Tibial nerve (tissue), 4 donors: ENCODE data around the gene PTPRU. TPM values are rescaled to one million over a fixed set of nuclear protein-coding genes. Genes with fewer than 3 reads are reported as not detected.

Experiments used
- DNase-seq, 2 donors: peaks; one replicate each; pipeline ENCODE4 v3.0.0-alpha.2; 2019; ENCODE audit warnings: low spot score in 2 of 2
- H3K27ac ChIP-seq, 4 donors: fragments of 200-600 bp; sonication (generic) in 3 of 4; one replicate each; pipeline ENCODE4 v1.5.1; 2017 to 2019; ENCODE audit warnings: mild to moderate bottlenecking in 1 of 4
- H3K27me3 ChIP-seq, 2 donors: fragments of 200-600 bp; sonication (generic) in 1 of 2; one replicate each; pipeline versions ENCODE4 v1.5.1 to v1.6.0; 2017 to 2019
- H3K36me3 ChIP-seq, 3 donors: fragments of 200-600 bp; sonication (generic); one replicate each; pipeline ENCODE4 v1.5.1; 2018 to 2019
- H3K4me1 ChIP-seq, 4 donors: fragments of 200-600 bp; sonication (generic) in 3 of 4; one replicate each; pipeline ENCODE4 v1.5.1; 2017 to 2019
- H3K4me3 ChIP-seq, 4 donors: fragments of 200-600 bp; sonication (generic) in 3 of 4; one replicate each; pipeline ENCODE4 v1.5.1; 2017 to 2019; ENCODE audit warnings: mild to moderate bottlenecking in 1 of 4, moderate library complexity in 1 of 4
- H3K9me3 ChIP-seq, 4 donors: fragments of 200-600 bp; sonication (generic) in 3 of 4; one replicate each; pipeline ENCODE4 v1.5.1; 2017 to 2019
- EP300 ChIP-seq, 2 donors: sonication (generic); formaldehyde crosslinking; IDR thresholded peaks; one replicate each; pipeline ENCODE4 v1.6.1; 2017; ENCODE audit warnings: antibody characterized with exemption in 2 of 2, mild to moderate bottlenecking in 1 of 2
- POLR2A ChIP-seq, 2 donors: fragments of 450-650 bp; IDR thresholded peaks; one replicate each; pipeline ENCODE4 v1.6.1; 2017; ENCODE audit warnings: antibody characterized with exemption in 2 of 2, mild to moderate bottlenecking in 2 of 2, moderate library complexity in 2 of 2
- whole genome bisulfite sequencing, 2 donors: methylation state at CpG; one replicate each; pipeline ENCODE4 v1.1.5; 2018; 5-methylcytosine and 5-hydroxymethylcytosine counted together
- total RNA-seq, 4 donors: library from RNA; depleted of rRNA; stranded (reverse); fragments of >200 nt; gene quantifications; one replicate each; pipeline ENCODE4 v1.1.0, GENCODE V29; 2016
- TF ChIP-seq, protein P1 (sequence below), 5 experiments: fragments of 200-600 bp in 3 of 5; fragments of 450-650 bp in 2 of 5; sonication (generic) in 3 of 5; IDR thresholded peaks; one replicate each; pipeline ENCODE4 v1.5.1; 2016 to 2019; ENCODE audit warnings: antibody characterized with exemption in 5 of 5, mild to moderate bottlenecking in 3 of 5, moderate library complexity in 2 of 5

The PTPRU gene
- total RNA-seq, 4 donors from 2014 or later: 52.1 to 75.6 (median 63.7) TPM

DNA sequence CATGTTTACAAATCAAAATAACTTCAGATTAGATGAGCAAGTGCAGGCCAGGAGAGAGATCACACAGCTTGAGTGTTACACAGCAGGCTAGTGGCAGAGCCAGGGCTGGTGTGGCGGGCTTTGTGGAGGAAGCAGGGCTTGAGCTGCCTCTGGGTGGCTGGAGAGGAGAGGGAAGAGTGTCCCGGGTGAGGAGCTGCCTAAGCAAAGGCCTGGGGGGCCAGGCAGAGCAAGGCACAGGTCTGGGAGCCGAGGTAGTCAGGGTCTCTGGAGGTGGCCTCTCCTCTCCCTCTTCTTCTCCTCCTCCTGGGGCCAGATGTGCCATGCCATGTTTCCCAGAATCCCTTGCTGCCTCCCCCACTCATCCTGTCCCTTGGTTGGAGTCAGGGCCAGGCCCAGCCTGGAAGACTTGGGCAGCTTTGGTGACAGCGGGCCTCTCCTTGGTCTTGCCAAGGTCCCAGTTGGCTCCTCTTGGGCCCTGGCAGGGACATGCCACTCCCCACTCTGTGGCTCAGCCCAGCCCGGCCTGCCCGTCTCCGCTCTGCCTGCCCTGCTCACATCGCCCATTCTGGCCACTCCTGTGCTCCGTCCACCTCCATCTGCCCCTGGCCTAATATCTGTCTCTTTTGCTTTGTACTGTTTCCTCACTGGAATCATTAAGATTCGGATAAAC, 70.3 kb downstream of the PTPRU start:
- peaks cover 0 to 77% (median 0%) of the 10 kb centered on the region in 3 donors for H3K36me3 ChIP-seq

DNA sequence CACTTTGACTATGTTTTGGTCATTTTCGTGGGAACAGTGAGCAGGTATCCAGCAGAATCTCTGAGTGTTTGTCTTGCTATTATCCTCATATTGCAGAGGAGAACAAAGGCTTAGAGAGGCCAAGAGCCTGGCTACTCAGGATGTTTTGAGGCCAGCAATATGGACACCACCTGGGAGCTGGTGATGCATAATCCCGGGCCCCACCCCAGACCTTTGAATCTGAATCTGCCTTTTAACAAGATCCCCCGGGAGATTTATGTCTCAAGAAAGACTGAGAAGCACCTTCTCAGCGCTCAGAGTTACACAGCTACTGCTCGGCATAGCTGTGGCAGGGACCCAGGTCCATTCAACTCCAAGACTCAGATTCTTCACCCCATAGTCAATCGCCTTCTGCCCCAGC, 72.8 kb downstream of the PTPRU start:
- WGBS, 2 donors: 84 to 88% methylated on average over 6 of the region's 6 CpGs
- no peak overlapping the region for H3K4me3 ChIP-seq
- TF ChIP-seq POLR2A (IDR thresholded peaks at IDR 0.05) (no peak), EP300 (IDR thresholded peaks at IDR 0.05) (no peak)
- TF ChIP-seq, protein P1, sequence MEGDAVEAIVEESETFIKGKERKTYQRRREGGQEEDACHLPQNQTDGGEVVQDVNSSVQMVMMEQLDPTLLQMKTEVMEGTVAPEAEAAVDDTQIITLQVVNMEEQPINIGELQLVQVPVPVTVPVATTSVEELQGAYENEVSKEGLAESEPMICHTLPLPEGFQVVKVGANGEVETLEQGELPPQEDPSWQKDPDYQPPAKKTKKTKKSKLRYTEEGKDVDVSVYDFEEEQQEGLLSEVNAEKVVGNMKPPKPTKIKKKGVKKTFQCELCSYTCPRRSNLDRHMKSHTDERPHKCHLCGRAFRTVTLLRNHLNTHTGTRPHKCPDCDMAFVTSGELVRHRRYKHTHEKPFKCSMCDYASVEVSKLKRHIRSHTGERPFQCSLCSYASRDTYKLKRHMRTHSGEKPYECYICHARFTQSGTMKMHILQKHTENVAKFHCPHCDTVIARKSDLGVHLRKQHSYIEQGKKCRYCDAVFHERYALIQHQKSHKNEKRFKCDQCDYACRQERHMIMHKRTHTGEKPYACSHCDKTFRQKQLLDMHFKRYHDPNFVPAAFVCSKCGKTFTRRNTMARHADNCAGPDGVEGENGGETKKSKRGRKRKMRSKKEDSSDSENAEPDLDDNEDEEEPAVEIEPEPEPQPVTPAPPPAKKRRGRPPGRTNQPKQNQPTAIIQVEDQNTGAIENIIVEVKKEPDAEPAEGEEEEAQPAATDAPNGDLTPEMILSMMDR (IDR thresholded peaks at IDR 0.05): no peak
- no peak for DNase-seq
- H3K27me3 ChIP-seq: no peaks in the 10 kb centered on the region
- peaks cover 0 to 77% (median 0%) of the 10 kb centered on the region in 3 donors for H3K36me3 ChIP-seq
- H3K27ac ChIP-seq: no peak overlapping the region
- H3K9me3 ChIP-seq: no peaks in the 10 kb centered on the region
- H3K4me1 ChIP-seq: no peaks in the 10 kb centered on the region

More for the DNA sequence above, 70.3 kb downstream of the PTPRU start:
- 86 to 88% methylated on average over 10 of the region's 10 CpGs for WGBS, 2 donors
- Histone ChIP-seq H3K4me1 (no peaks in the 10 kb centered on the region), H3K27ac (no peak overlapping the region), H3K27me3 (no peaks in the 10 kb centered on the region), H3K4me3 (no peak overlapping the region), H3K9me3 (no peaks in the 10 kb centered on the region)
- DNase-seq: no peak
- TF ChIP-seq EP300 (IDR thresholded peaks at IDR 0.05) (no peak), POLR2A (IDR thresholded peaks at IDR 0.05) (no peak)
- TF ChIP-seq, protein P1 (IDR thresholded peaks at IDR 0.05): no peak

DNA sequence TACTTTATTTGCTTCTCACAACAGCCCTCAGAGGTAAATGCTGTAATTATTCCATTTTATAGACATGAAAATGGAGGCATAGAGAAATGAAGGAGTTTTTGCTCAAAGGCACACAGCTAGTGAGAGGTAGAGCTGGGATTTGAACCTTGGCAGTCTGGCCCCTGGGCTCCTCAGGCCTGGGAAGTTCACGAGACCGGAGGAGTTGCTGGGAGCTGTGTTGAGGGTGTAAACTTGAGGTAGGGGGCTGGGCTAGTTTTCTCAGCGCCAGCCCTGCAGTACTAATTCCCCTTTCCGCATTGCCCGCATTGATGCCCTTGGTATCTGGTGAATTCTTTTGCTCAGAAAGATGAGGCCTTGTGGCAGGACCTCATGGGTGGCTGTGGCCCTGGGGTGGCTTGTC, 73.3 kb downstream of the PTPRU start:
- WGBS, 2 donors: 87 to 92% methylated on average over 5 of the region's 5 CpGs
- H3K4me3 ChIP-seq: no peak overlapping the region

DNA sequence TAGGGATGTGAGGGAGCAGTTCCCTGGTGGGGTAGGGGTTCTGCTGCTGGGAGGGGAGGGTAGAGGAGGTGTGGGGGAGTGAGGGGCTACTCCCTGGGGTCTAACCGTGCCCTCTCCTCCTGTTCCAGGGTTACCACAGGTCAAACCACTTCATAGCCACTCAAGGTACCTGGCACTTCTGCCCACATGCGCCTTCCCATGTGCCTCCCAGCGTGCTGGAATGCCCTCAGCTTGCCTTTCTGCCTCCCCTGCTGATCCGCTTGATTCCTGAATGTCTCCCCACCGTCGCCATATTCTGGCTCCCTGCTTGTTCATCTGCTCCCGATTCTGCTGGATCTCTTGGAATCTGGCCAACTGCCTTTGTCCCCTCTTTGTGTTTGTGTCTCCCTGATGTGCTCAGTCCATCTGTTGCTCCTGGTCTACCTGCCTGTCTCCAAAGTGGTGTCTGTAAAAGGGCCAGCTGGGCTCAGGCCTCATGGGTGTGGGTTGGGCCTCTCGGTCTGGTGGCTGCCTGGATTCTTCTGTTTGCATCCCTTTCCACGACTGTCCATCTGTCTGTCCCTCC, 74.4 kb downstream of the PTPRU start:
- Histone ChIP-seq H3K4me3 (no peak overlapping the region), H3K27me3 (no peaks in the 10 kb centered on the region), H3K36me3 (peaks cover 0 to 77% (median 0%) of the 10 kb centered on the region in 3 donors), H3K9me3 (no peaks in the 10 kb centered on the region), H3K27ac (no peak overlapping the region), H3K4me1 (no peaks in the 10 kb centered on the region)
- DNase-seq: no peak
- 84 to 86% methylated on average over 9 of the region's 9 CpGs for WGBS, 2 donors
- TF ChIP-seq POLR2A (IDR thresholded peaks at IDR 0.05): no peak
- TF ChIP-seq, protein P1 (IDR thresholded peaks at IDR 0.05): no peak
- TF ChIP-seq EP300 (IDR thresholded peaks at IDR 0.05): no peak

More for the DNA sequence above, 73.3 kb downstream of the PTPRU start:
- Histone ChIP-seq H3K36me3 (peaks cover 0 to 77% (median 0%) of the 10 kb centered on the region in 3 donors), H3K27me3 (no peaks in the 10 kb centered on the region), H3K27ac (no peak overlapping the region), H3K9me3 (no peaks in the 10 kb centered on the region), H3K4me1 (no peaks in the 10 kb centered on the region)
- no peak for DNase-seq
- TF ChIP-seq EP300 (IDR thresholded peaks at IDR 0.05) (no peak), POLR2A (IDR thresholded peaks at IDR 0.05) (no peak)
- TF ChIP-seq, protein P1 (IDR thresholded peaks at IDR 0.05): no peak

DNA sequence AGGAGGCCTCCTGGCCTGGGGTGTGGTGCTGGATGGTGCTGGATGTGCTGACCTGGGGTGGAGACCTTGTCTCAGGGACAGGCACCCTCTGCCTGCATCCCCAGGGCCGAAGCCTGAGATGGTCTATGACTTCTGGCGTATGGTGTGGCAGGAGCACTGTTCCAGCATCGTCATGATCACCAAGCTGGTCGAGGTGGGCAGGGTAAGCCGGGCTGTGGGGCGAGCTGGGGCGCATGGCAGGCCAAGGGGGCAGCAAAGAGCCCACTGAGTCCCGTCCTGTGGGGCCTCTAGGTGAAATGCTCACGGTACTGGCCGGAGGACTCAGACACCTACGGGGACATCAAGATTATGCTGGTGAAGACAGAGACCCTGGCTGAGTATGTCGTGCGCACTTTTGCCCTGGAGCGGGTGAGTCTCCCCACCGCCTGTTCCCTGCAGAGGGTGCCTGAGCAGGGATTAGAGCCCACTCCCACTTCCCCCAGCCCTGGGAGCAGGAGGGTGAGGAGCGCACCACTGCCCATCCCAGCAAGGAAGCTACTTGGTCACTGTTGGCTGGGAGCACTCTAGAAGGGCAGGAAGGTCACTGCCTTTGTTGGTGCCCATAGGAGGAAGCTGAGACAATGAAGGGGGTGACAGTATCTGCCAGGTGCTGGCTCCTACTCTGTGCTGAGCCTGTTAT, 75.2 kb downstream of the PTPRU start:
- peaks cover 0 to 77% (median 2%) of the 10 kb centered on the region in 3 donors for H3K36me3 ChIP-seq
- no peak for DNase-seq

More for the DNA sequence above, 75.2 kb downstream of the PTPRU start:
- Histone ChIP-seq H3K27me3 (no peaks in the 10 kb centered on the region), H3K4me3 (no peak overlapping the region), H3K4me1 (no peaks in the 10 kb centered on the region), H3K9me3 (no peaks in the 10 kb centered on the region), H3K27ac (no peak overlapping the region)
- 88 to 89% methylated on average over 9 to 16 of the region's 16 CpGs for WGBS, 2 donors
- TF ChIP-seq EP300 (IDR thresholded peaks at IDR 0.05) (no peak), POLR2A (IDR thresholded peaks at IDR 0.05) (no peak)
- TF ChIP-seq, protein P1 (IDR thresholded peaks at IDR 0.05): no peak
